ENCODE results near the gene GUCA1C.

DNA sequence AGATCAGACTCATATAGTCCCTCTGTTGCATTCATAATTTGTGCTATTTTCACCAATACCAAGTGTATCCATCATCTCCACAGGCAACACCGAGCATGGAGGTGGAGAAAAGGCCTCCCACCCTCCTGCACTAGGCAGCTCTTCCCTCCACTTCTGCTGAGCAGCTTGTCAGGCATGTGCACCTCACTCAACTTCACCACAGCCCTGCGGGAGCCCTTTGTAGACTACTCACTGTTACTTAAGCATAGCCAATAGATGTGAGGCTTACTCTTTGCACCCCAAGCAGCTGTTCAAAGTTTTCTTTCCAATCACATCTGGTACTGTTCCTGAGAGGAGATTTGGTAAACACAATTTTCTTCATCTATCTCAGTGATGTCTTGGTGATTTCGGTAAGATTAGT, 16.9 kb upstream of the GUCA1C start:
- TF ChIP-seq, protein P1, sequence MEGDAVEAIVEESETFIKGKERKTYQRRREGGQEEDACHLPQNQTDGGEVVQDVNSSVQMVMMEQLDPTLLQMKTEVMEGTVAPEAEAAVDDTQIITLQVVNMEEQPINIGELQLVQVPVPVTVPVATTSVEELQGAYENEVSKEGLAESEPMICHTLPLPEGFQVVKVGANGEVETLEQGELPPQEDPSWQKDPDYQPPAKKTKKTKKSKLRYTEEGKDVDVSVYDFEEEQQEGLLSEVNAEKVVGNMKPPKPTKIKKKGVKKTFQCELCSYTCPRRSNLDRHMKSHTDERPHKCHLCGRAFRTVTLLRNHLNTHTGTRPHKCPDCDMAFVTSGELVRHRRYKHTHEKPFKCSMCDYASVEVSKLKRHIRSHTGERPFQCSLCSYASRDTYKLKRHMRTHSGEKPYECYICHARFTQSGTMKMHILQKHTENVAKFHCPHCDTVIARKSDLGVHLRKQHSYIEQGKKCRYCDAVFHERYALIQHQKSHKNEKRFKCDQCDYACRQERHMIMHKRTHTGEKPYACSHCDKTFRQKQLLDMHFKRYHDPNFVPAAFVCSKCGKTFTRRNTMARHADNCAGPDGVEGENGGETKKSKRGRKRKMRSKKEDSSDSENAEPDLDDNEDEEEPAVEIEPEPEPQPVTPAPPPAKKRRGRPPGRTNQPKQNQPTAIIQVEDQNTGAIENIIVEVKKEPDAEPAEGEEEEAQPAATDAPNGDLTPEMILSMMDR (IDR thresholded peaks at IDR 0.05), result no peak
- no peak for TF ChIP-seq POLR2A (IDR thresholded peaks at IDR 0.05)
